ENCODE results near the gene VAPA.

The VAPA gene

DNA sequence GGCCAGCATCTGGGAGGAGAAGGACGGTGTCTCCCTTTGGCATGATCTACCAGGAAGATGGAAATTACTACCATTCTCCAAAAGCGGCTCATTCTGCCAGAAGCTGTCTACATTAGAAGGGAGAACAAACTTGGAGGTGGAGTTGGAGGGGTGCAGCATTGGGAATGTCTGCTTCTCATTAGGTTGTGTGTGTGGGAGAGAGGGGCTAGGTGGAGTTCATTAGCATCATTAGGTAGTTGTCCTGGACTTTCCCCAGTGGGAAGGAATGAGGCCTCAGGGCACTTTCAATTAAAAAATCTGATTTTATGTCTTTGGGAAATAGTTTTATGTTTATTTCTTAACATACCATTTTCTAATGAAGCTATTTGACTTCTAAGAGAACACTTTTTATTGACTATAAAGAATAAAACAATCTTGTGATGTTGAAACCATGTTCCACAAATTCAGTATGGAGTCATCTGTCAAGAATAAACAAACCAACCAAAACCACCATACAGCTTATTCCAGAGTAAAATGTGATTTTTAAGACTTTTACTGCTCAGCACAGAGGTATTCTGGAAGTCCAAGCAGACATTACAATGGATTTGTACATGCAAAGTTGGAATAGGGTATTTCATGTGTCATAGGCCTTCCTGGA lies 60.6 kb downstream of the VAPA start:
- DNase-seq (ENCODE audit: low read depth) = no peak

DNA sequence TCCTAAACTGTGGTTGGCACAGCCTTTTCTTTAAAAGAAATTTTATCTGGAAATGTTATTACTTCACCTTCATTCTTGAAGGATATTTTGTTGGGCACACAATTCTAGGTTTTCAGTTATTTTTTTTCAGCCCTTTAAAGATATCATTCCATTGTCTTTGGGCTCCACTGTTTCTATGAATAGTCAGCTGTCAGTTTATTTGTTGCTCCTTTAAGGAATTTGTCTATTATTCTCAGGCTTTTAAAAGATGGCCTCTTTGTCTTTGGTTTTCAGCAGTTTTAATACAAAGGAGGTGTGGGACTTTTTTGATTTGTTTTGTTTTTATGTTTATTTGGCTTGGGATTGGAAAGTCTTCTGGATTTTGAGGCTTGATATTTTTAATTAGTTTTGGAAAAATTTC lies 61.8 kb downstream of the VAPA start:
- DNase-seq (ENCODE audit: low read depth) = no peak

DNA sequence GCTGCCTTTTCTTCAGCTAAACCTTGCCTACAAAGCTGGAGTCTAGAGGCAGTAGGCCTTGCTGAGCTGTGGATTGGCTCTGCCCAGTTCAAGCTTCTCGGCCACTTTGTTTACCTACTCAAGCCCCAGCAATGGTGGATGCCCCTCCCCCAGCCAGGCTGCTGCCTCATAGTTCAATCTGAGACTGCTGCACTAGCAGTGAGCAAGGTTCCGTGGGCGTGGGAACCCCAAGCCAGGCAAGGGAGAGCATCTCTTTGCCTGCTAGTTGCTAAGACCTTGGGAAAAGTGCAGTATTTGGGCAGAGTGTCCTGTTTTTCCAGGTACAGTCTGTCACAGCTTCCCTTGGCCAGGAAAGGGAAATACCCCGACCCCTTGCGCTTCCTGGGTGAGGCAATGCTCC lies 68.9 kb downstream of the VAPA start:
- DNase-seq (ENCODE audit: low read depth) = no peak

DNA sequence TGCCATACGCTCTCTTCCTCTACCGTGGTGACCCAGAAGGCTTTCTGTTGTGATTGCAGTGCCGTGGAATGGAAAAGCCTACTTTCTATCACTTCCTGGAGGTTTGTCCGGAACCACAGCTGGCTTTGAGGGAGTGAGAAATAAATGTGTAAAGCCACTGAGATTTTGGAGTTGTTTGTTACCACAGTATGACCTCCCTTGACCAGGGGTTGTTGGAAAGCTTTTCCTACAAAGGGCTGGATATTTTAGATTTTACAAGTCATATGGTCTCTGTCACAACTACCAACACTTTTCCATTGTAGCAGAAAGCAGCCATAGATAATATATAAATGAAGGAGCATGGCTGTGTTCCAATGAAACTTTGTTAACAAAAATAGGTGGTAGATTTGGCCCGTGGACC lies 70.3 kb downstream of the VAPA start:
- no peak for DNase-seq (ENCODE audit: low read depth)

DNA sequence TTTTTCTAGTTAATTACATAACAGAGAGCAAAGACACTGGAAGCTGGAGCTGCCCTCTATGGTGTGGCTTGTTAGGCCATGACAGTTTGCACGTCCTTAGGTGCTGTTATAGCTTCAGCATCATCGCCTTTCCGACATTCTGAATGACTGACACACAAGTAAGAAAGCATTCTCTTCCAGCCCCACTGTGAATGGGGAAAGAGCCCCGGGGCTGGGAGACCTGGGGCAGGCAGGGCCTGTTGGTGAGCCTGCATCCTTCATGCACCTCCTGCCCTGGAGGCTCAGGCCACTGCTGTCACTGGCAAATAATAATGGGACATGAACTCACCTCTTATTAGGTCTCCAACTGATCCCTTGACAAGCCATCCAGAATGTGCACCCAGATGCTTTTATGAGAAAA lies 71.8 kb downstream of the VAPA start:
- DNase-seq (ENCODE audit: low read depth) = no peak

DNA sequence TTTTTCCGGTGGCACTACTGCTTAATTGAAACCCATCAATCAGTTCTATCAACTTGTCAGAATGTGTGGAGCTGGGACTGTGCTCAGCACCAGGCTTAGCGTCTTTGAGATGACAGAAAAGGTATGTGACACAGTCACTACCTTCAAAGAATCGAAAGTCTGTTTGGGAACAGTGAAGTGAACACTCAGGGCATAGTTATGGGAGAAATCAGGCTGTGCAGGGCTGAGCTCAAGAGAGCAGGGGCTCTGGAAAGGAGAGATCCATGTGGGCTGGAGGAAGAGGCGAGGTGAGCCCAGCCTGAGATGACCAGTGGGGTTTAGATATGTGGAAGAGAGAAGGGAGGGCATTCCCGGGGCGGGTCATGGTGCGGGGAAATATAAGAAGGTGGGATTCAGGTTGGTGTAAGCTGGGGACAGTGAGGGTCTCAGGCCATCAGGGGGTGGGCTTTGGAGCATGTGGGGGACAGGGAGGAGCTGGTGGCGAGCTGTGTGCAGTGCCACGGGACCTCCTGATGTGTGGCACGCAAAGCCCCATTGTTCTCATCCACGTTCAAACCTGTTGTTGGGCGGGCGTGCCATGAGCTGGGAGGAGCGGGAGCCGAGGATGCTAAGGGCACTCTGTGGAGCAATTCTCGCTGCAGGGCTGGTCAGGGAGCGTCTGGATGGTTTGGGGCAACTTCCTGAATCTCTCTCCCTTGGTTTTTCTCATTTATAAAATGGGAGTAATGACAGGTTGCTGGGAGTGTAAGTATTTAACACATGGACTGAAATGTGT lies 72.5 kb downstream of the VAPA start:
- DNase-seq (ENCODE audit: low read depth) = no peak

DNA sequence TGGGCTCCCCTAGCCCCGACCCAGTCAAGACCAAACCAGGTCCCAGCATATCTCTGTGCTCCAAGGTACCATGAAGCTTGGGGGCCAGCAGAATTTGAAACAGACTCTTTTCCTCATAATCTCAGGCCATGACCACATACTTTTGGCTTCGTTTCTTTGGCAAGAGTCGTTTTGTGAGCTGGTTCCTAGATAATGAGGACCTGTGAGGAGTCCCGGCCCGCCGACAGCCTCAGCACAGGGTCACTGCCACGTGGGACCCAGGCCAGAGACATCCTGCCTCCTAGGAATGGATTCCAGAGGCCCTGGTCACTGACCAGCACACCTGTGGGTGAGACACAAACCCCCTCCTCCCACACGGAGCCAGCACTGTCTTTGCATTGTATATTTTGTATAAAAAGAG lies 73.5 kb downstream of the VAPA start:
- DNase-seq (ENCODE audit: low read depth) = no peak

DNA sequence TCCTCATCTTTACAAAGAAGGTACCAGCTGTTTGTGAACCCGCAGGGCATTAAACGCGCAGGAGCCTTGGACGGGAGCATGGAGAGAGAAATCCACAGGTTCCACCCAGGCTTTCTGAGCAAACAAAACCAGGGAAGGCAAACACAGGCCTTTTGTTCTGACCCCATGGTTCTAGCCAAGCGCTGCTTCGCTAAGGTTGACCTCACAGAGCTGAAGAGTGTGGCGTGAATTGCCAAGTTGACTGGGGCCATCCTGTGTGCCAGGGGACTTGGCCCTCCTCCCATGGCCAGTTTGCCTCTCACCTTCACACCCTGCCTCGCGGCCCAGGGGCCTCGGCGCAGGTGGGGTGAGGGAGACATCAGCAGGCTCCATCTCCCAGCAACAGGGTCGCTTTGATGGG lies 74.1 kb downstream of the VAPA start:
- no peak for DNase-seq (ENCODE audit: low read depth)

DNA sequence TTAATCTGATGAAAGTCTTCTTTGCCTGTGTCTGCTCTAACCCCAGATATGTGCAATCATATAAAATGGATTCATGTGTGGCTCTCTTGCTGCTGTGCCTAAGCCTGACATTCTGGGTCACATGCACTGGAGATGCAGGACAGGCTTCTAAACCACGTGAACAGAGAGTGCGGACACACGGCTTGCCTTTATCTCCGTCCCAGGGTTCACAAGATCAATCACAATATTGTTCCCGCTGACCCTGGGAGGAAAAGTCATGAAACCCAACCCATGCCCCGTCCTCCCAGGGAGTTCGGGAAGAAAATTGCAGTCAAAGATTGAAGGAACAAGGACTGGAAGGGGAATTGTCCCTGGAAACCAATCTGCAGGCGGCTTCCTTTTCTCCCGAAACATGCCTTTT lies 74.8 kb downstream of the VAPA start:
- DNase-seq (ENCODE audit: low read depth) = no peak

DNA sequence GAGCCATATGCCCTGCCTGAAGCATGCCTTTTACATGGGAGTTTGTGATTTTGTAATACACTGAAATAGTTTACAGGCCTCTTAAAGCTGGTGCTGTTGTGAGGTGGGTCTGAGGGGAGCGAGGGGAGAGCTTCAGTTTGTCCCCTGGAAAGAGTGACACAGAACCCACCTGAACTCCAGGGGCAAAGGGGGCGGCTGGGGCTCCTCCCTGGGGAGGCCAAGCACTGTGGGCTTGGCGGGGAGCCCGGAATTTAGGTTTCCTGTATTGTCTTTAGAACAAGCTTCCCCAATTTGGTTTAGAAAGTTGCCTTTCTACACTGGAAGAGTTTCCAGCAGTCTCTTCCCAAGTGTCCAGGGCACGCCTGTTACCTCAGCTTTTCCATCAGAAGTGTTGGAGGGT lies 75.7 kb downstream of the VAPA start:
- DNase-seq (ENCODE audit: low read depth) = no peak

DNA sequence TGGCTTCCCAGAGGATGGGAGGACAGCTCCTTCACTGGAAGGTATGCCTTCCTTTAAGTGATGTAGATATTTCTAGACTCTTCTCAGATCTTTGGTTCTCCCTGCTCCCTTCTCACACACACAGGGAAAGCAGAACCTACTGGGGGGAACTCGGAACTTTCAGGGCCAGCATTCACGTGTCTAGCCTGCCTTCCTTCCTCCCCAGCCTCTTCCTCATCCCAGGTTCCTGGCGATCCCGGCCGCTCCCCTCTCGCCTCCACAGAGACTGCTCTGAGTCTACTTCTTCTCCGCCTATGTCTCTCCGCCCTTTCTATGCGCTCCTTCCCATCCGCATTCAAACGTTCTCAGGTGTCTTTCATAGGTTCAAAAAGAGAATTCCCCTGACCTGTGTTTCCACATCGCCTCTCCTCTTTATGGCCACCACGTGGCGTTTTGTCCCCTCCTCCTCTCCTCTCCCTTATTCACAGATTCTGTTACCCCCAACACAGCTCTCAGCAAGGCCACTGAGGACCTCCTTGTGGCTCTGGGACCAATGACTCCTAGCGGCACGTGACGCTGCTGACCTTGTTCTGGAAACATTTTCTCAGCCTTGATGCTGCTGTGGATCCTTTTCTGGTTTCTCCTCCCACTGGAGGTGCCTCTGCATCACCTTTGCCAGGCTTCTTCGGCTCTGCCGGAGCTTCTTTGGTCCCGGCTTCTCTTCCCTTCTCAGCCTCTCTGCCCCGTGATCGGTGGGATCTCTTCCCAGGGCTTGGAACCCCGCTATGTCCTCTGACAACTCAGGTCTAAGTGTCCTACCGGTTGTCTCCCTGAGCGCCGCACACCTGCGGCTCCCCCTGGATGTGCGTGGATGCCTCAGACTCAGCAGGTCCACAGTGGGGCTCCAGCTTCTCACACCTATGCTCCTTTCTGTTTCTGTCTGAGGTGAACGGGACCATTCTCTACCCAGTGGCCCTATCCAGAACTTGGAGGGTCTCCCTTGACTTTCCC lies 77.5 kb downstream of the VAPA start:
- no peak for DNase-seq (ENCODE audit: low read depth)

DNA sequence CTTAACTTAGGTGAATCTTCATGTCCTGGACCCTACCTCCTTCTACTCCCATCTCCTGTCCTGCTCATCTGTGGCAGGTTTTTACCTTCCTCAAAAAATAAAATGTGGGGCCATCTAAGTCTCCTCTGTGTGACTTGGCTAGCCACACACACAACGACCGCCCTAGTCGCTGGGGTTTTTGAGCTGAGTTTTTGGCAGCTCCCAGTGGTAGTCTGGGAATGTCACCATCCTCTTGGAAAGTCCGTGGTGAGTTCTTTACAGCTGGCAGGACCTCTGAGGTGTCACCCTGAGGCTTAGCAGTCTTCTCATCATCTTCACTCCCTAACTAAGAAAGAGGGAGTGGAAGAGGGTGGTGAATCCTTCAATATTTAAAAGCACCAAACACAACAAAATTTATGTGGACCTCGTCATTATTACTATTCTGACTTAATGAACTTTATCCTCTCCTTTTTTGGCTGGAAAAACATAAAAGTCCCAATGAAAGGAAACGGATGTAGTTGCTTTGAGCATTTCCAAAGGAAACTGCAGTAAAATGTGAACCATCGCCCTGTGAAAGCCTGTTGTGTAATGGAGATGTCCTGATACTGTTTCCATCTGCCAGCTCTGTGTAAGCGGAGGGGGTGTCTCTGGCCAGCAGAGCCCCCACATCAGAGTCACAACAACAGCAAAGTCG lies 78.6 kb downstream of the VAPA start:
- DNase-seq (ENCODE audit: low read depth) = no peak

DNA sequence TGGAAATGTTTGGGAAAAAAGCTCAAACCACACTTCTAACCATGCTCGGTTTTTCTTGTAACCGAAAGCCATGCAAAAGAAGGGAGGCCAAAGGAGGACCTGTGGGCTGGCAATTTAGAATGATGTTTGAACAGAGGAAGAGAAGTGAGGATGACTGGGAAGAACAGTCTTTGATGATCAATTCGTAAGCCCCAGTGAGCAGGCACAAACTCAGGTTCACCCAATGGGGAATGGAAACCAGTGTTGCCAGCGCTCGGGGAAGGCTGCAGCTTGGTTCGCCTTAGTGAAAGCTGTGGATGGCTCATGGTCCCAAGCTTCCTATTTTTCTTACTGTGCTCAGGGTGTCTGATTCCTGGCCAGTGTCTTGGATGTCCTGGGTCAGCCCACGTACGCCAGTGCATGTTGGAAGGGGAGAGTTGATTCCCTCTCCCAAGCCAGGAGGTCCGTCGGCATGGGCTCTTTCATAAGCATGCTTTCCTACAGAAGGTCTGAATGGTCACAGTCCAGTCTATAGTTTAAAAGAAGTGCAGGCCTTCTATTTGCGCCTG lies 79.2 kb downstream of the VAPA start:
- DNase-seq (ENCODE audit: low read depth) = no peak

DNA sequence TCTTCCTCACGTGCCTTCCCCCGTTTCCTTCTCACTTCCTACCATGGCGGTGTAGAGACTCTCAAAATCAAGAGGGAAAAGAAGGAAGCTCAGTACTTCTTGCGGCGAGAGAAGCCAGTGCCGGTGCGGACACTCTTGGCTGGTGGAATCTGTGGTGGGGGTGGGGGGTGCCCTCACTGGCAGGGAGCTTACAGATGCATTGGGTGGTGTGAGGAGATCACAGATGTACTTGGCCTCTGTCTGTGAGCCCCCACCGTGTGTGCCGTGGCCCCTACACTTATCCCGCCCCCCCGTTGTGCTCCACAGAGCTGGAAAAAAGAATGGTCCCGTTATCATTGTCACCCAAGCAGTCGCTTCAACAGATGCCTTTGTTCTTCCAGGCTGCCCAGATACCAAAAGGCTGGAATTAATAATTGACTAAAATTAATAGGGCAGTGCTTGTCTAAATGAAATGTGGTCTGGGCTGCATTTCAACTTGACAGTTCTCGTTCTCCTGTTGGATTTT lies 79.8 kb downstream of the VAPA start:
- DNase-seq (ENCODE audit: low read depth) = no peak

DNA sequence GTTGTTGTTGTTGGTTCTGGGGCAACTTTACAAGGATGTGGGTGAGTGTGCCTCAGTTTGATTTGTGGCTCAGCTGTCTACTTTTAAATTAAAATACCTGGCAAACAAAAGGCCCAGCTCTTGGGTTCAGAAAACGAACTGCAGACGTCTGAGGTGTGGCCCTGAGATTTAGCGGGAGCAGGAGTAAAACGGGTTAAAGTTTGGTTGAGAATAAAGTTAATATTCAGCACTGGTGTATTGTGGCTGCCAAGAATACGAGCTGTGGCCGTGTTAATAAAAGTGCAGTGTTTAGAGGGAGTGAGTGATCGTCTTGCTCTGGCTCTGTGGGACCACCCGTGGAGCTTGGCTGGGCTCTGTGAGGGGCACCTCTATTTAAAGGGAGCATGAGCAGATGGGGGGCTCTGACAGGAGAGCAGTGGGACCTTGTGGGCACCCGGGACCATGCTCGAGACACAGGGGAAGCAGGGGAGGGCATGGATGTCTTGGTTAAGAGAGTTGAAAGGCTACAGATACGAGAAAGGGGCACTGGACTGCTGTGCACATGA lies 80.3 kb downstream of the VAPA start:
- DNase-seq (ENCODE audit: low read depth) = no peak

DNA sequence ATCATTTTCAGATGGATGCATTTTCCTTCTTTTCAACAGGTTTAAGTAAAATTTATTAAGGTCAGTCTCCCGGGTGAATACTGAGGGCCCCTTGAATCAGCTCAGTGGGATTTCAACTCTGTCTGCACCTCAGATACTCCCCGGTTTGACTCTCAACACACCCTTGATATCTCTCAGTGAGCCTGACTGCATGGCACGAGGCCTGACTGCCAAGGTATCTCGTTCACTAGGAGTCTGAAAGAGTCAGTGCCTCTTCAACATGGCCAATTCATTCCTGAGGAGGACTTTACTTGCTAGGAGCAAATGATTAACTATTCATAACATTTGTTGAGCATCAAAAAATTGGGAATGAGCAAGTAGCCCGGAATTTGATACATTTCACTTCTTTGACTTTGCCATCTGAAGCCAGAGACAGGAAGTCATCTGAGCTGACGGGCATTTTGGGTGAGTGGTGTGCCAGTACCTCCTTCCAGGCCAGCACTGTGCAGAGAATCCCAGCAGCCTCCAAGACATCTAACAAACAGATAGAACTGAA lies 81.0 kb downstream of the VAPA start:
- no peak for DNase-seq (ENCODE audit: low read depth)

DNA sequence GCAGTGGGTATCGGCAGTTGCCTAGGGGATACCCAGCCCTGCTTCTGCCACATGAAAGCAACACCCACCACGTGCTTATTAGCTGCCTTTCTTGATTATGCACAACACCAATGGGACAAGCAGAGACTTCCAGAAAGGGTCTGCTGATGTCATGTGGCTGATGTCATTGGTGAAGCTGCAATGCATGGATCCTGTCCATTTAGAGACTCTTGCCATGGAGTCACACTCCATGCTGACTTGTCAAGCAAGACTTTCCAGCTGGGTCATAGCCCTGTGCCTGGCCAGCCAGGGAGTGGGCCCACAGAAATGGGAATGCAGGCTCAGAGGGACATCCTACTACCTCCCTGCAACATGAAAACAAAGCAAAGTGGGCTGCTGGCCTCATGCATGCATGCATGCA lies 81.8 kb downstream of the VAPA start:
- no peak for DNase-seq (ENCODE audit: low read depth)

DNA sequence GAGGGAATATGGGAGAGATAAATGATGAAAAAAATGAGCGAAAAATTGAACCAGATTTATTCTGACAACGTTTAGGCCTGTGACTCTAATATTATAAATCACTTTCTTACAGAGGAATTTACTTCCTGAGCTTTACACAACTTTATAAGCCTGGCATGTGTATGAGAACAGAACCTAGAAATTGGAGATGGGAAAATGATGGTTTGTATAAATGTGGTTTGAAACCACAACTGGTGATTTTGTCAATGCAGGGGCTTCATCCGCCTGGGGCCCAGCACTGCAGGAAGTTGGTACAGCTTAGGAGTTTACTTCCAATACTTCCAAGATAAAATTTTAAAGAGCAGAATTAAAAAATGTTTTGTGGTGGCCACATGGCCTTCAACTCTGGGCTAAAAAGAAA lies 82.3 kb downstream of the VAPA start:
- DNase-seq (ENCODE audit: low read depth) = no peak

DNA sequence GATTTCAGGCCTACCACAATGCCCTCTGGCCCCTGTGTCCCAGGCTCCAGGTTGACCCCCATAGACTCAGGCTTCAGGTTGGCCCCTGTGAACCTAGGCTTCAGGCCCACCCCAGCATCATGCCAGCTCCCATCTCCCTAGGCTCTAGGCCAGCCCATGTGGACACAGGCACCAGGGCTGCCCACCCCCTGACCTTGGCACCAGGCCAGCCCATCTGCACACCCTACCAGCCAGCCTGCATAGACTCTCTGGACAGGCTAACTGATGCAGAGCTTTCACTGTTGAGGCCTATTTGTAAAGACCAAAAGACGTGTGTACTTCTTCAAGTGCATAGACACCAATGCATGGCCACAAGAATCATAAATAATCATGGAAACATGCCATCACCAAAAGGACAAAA lies 83.9 kb downstream of the VAPA start:
- DNase-seq (ENCODE audit: low read depth) = no peak

DNA sequence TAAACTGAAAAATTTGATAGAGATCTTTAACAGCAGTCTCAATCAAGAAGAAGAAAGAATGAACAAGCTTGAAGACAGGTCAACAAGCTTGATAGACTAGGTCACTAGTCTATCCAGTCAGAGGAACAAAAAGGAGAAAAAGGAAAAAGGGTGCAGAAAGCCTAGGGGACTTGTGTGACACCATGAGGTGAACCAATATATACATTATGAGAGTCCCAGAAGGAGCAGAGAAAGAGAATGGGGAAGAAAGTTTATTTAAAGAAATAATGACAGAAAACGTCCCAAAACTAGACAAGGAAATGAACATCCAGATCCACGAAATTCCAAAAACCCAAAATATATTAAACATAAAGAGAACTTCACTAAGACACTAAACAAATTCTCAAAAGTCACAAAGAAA lies 84.5 kb downstream of the VAPA start:
- no peak for DNase-seq (ENCODE audit: low read depth)

DNA sequence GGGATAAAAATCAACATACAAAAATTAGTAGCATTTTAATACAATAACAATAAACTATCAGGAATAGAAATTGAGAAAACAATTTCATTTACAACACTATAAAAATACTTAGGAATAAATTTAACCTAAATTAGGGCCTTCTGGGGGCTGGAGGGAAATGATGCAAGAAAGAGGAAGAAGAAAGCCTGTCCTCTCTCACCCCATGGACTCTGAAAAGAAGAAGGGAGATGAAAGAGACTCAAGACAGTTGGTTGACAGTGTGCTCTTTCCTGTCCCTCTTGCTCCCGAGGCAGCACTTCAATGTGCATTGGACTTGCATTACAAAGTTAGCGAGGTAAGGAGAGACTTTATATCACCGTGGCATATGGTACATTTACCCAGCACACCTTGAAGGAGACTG lies 88.5 kb downstream of the VAPA start:
- DNase-seq (ENCODE audit: low read depth) = no peak
